Left lobe of liver (tissue), 2 donors: ENCODE results near the gene CYP11A1. TPM values are rescaled to one million over a fixed set of nuclear protein-coding genes. Genes with fewer than 3 reads are reported as not detected.

Source experiments
- ATAC-seq: fragments of 200-7000 bp; cut with Tn5 transposase; one replicate; pipeline ENCODE4 v1.9.1; 2020; ENCODE audit warnings: mild to moderate bottlenecking, moderate library complexity
- DNase-seq: peaks from one replicate; pipeline ENCODE4 v3.0.0-alpha.2; 2020; ENCODE audit warnings: low spot score
- total RNA-seq: library from RNA; stranded (reverse); gene quantifications from one replicate; pipeline ENCODE4 v1.2.1, GENCODE V29; 2021
- donor health status: DM: no; HTN: no; CAD: no; lungs with moderate emphysema.
- donor health status: DM: no; HTN: yes; CAD: no.

The CYP11A1 gene
- total RNA-seq, 1 donor from 2014 or later = 3.0 TPM

DNA sequence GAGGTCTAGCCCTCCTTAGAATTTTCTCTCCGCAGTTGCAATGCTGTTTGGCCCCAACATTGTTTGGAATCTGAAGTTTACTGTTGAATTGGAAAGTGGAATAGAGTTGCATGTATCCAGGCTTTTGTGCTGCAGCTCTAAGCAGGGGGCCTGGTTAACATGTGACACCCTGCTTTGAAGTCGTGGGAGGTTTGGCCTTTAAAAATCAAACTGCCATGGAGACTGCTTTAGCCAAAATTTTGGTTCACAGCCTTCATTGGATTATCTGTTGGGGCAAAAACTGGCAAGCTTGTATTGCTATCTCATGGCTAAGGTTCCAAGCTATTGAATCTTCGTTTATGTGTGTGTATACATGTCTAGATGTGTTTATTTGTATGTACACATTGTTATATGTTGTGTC, 15.8 kb downstream of the CYP11A1 start:
- no peak for DNase-seq
- ATAC-seq = no peak

DNA sequence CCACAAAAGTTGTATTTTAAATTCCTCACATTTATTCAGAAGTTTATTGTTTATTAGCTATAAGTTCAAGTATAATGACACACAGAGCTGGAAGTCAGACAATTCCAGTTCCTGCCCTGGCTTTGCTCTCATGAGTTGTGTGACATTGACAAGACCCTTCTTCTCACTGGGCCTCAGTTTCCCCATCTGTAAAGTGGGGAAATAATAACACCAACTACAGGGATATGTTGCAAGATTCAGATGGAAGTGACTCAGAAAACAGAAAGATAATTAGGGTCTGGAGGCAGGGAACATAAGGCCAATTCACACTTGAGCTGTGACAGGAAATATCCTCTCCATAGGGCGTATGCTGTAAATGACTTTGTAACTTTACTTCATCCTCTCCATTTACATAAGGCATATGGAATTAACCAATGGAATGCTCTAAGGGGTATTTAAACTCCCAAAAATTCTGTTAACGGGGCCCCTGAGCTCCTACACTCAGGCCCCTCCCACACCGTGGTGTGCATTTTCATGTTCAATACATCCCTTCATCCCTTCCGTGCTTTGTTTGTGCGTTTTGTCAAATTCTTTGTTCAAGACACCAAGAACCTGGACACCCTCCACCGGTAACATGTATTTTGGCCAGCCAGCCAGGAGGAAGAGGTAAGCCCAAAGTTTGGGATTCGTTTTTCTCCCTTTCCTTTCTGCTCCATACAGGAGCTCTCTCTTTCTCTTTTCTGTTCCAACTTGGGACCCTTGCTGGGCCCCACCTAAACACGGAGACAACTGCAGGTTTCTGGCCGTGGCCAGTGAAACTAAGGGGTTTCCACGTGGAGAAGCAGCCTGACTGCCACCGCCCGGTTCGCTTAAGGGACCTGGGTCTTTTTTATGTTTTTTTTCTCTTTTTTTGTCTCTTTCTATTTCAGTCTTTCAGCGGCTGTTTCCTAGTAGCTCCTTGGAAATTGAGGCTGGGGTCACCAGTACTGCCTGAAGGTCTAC, 16.9 kb downstream of the CYP11A1 start:
- ATAC-seq = no peak
- no peak for DNase-seq

DNA sequence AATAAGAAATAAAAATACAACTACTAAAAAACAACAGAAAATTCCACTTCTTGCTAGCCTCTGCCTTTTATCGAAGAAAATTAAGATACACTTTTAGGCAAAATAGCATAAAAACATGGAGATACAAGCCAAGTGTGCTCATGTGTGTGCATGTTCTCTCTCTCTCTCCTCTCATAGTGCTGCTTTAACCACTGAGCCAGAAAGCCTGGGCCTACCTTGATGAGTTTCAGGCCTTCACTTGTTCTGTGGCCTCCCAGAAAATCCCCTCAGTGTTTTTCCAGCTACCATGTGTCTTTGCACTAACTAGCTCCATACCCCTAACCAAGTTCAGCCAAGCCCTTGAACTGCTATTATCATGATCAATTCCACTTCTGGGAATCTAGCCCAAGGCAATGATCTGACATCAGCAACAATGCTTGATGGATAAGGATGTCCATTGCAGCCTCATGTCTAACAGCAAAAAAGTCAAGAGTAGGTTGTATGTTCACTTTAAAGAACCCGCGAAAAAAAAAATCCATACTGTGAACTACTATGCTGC, 18.1 kb downstream of the CYP11A1 start:
- ATAC-seq (no peak), DNase-seq (no peak)

DNA sequence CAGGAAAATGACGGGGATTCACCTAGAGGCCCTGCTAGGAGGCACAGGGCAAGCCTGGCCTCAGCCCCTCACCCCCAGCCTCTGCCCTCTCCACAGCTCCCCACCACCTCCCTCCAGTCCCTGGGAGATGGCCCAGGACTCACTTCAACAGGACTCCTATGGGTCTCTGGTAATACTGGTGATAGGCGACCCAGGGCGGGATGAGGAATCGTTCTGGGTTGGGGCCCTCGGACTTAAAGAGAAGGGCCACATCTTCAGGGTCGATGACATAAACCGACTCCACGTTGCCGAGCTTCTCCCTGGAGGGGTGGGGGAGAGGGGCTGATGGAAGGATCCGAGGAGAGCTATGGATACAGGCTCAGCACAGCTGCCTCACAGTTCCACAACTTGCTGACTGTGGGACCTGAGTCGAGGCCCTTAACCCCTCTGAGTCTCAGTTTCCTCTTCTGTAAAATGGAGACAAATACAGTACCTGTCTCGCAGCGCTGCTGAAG, 19.6 kb downstream of the CYP11A1 start:
- no peak for DNase-seq
- ATAC-seq = no peak

DNA sequence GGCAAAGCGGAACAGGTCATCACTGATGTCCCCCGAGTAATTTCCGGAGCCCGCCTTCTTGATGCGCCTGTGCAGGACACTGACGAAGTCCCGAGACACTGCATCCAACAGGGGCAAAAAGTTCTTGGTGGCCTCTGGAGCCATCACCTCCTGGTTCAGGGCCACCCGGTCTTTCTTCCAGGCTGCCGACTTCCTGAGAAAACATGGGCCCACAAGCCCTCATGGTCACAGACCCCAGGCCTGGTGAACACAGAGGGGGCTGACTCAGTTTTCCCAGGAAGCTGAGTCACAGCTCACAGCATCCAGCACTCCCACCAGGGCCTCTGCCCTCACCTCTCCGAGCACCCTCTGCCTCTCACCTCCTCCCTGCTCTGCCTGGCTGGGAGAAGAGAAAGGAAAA, 22.4 kb downstream of the CYP11A1 start:
- ATAC-seq (no peak), DNase-seq (no peak)

DNA sequence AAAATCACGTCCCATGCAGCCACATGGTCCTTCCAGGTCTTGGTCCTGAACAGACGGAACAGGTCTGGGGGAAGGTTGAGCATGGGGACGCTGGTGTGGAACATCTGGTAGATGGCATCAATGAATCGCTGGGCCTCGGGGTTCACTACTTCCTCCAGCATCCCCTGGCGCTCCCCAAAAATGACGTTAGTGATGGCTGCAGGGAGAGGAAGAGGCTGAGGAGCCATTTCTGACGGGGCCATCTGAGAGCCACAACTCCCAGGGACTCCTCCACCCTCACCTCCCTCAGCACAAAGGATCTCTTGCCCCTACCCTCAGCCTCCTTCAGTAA, 23.7 kb downstream of the CYP11A1 start:
- ATAC-seq (no peak), DNase-seq (no peak)

DNA sequence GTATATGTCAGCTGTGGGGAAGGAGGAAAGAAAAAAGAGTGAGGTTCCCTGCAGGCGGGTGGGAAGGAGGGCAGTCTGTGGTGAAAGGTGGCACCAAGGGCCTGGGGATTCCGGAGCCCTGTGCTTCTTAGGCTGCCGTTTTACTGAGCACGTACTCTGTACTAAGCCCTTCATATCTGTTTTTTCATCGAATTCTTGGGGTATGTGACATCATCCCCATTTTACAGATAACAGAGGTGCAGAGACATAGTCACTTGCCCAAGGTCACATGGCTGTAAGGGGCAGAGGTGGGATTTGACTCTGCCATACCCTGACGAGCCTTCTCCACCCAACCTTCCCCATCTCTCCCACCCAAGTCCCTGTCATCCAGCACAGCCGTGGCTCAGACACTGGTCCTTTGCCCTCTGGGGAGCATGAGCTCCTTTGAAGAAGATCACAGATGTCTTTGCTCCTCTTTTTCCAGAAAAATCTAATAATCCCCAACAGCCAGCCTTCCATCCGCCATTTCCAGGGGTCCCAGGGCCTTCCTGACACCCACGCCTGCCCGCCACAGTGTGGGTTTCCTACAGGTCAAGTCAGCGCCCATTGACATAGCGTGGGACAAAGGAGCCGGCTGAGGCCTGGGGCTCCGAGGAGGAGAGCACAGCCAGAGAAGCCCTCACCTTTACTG, 24.2 kb downstream of the CYP11A1 start:
- ATAC-seq (no peak), DNase-seq (no peak)

DNA sequence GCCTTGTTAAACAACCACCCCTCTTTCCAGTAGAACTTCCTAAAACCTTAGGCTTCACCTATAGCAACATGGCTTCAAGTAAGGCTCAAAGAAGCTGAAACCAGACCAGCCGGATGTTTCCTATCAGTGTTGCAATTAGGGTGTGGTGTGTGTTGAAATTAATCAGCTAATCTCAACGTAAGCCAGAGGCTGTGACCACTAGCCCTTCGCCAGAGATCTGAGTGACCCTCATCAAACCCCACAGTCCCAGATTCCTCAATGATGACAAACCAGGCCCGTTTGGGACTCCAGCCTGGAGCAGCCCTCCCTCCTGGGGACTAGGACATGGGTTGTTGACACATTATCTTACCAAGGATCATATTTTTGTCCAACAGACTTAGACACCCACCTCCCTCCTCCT, 27.3 kb downstream of the CYP11A1 start:
- DNase-seq (no peak), ATAC-seq (no peak)

DNA sequence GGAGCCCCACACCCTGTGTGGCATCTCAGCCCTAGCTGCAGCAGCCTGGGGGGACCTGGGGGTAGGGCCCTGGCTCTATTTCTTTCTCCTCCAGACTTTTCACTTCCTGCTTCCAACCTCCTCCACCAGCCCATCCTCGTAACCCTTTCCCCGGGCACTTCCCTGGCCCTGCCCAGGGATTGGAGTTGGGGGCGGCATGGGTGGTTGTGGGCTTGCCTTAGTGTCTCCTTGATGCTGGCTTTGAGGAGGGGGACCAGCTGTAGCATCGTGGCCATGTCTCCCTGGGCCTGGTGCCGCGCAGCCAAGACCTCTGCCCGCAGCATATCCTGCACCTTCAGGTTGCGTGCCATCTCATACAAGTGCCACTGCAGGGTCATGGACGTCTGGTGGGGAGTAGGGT, 28.1 kb downstream of the CYP11A1 start:
- no peak for DNase-seq
- no peak for ATAC-seq

DNA sequence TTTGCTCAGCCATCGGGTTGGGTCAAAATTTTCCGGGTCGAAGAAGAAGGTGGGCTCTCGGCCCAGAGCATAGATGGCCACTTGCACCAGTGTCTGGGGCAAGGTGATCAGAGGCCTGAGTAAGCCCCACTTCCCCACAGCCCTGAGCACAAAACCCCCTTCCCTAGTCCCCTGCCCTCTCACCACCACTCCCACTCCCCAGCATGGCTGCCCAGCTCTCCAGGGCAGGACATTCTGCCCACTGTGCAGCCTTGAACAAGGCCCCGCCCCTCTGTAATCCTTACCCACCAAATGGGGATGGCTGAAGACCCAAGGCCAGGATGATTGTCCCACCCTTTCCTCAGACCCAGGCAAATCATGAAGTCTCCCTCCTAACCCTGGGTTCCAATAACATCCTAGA, 28.8 kb downstream of the CYP11A1 start:
- DNase-seq = no peak
- no peak for ATAC-seq

DNA sequence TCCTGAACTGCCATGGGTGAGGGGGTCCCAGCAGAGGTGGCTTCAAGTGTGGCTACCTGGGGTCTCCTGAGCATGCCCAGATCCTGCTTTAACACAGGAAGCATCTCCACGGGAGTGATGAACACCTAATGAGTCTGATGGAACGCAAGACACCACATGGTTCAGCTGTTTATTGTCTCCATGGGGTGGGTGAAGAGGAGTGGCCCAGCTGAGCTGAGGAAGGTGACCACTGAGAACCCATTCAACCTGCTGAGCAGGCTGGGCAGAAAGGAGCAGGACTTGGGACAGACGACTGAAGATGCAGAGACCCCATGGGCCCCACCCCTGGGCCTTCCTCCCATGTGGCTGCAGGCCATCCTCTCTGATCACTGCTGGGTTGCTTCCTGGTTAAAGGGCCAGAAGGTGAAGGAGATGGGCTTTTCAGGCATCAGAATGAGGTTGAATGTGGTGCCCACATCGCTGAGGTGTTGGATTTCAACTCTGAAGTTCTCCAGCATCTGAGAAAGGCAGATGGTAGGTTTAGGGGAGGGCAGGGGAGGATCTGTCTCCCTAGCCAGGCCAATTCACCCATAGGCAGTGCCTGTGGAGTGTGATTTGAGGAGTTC, 29.7 kb downstream of the CYP11A1 start:
- DNase-seq = no peak
- ATAC-seq = no peak

DNA sequence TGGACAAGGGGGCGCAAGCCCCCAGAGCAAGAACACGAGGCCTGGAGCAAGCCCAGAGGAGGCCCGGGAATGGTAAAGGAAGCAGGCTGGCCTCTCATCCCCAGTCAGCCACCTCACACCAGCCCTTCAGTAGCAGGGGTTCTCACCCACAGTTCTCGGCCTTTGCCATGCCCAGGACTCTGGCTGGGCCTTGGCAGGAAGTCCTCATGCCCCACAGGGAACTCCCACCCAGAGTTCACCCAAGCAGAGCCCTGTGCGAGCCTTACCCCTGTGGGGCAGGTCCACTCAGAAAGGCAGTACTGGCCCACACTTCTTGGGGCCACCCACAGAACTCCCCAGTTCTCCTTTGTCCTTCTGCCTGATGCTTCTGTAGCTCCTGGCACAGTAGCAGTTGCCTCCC, 30.3 kb downstream of the CYP11A1 start:
- DNase-seq (no peak), ATAC-seq (no peak)

DNA sequence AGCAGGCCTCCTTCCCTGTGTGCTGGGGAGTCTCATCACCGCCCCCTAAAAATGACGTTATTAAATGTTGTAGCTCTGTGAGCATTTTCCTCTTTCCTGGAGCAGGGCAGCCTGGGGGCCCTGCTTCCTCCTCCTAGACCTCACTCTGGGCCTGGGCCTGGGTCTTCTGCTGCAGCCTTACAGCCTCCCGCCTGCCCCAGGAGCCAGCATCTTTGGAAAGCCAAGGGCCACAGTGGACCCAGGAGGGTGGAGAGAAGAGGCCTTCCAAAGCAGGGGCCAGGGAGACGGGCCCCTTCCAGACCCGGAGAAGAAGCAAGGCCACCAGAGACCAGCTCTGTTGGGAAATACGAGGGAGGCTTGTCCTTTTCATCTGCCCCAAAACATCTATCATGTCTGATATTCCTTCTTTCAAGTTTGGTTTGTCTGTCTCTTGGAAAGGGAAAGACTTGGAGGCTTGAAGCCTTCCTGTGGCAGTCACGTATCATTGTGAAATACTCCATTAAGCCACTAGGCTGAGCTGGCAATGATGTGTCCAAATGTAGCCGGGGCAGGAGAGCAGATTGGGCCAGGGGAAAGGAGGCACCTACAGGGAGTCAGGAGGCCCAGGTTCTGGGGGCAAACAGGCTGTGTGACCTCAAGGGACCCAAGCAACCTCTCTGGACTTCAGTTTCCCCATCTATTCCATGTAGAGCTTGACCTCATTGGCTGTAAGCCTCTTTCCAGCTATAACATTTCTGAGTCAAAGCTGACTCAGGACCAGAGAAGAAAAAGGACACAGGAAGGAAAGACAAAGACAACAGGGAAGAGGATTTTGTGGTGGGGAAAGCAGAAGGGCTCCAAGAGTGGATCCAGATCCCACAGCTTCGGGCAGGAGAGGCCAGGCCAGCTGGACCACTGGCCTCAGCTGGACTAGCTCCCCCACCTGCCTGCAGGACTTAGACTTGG, 31.1 kb downstream of the CYP11A1 start:
- ATAC-seq (no peak), DNase-seq (no peak)

DNA sequence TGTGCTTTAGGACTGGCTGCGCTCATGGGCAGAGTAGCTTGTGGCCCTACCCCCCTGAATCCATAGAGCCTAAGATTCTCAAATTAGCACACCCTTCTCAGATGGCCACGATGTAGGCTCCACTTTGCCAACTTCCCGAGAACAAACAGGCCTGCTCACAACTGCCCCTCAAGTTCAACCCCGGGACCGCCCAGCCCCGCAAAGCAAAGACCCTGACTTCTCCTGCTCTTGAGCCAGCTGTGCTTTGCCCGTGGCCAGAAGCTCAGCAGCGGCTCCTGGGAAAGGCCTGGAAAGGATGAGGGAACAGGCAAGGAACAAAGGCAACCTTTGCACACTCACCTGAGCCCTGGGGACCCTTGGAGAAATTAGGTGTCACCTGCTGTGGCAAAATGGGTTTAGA, 32.0 kb downstream of the CYP11A1 start:
- no peak for DNase-seq
- no peak for ATAC-seq

DNA sequence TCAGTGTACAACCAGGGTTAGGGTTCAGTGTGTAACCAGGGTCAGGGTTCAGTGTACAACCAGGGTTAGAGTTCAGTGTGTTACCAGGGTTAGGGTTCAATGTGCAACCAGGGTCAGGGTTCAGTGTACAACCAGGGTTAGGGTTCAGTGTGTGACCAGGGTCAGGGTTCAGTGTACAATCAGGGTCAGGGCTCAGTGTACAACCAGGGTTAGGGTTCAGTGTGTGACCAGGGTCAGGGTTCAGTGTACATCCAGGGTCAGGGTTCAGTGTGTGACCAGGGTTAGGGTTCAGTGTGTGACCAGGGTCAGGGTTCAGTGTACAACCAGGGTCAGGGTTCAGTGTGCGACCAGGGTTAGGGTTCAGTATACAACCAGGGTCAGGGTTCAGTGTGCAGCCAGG, 33.3 kb downstream of the CYP11A1 start:
- no peak for DNase-seq
- ATAC-seq = no peak

DNA sequence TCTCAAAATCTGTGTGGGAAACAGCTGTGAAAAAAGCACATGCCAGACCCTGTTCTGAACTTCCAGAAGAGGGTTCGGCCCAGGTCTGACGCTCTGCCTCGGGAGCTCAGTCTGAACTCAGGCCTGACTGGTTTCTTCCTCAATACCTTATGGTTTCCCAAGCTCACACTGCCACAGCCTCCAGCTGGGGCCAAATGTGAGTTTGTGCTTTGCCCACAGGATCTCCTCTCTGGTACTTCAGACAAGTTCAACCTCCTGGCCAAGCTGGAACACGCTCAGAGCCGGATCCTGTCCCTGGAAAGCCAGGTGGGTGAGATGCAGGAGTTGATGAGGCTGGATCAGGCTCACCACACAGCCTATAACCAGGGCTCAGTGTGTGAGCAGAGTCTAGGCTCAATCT, 33.8 kb downstream of the CYP11A1 start:
- ATAC-seq = no peak
- DNase-seq = no peak

DNA sequence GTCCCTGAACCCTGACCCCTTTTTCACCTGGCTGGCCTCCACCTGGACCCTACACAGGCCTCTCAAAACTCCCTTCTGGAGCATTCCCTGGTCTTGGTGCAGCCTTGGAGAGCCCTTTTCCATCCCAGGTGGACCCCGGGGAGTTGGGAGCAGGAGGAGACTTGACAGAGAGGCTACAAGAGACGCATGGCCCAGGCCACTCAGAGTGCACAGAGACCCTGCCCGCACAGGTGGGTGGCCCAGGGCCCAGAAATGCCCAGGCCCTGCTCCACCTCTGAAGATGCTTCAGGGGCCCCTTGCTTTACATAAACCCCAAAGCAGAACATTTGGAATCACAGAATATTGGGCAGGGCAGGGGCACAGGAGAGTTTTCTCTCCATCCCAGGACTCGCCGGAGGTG, 34.4 kb downstream of the CYP11A1 start:
- DNase-seq (no peak), ATAC-seq (no peak)

DNA sequence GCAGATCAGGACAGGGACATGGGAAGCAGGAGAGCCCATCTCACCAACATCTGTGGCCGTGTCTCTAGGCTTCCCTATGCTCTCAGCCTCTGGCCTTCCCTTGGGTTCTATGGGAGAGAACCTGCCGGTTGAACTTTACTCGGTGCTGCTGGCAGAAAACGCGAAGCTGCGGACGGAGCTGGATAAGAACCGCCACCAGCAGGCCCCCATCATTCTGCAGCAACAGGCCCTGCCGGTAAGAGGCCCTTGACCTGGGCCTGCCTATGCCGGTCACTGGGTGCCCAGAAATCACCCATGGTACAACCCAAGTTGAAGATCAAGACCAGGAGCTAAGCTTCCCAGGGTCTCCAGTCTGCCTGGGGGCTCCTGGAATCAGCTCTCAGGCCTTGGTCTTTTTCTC, 34.8 kb downstream of the CYP11A1 start:
- DNase-seq (no peak), ATAC-seq (no peak)

DNA sequence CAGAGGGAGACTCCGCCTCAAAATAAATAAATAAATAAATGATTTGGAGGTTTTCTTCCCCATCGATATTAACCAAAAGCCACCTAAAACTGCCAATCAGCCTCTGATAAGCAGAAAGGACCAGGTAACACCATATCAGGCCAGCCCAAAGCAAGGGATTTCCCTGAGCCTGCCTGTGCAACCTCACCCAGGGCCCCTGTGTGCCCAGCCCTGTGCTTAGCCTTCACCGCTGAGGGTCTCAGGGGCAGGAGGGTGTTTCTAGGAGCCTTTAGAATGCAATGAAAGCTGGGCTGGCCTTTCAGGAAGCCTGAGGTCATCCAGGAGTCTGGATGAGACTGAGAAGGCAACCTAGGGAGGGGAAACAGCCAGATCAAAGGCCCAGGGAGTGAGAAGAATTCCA, 35.4 kb downstream of the CYP11A1 start:
- ATAC-seq (no peak), DNase-seq (no peak)

DNA sequence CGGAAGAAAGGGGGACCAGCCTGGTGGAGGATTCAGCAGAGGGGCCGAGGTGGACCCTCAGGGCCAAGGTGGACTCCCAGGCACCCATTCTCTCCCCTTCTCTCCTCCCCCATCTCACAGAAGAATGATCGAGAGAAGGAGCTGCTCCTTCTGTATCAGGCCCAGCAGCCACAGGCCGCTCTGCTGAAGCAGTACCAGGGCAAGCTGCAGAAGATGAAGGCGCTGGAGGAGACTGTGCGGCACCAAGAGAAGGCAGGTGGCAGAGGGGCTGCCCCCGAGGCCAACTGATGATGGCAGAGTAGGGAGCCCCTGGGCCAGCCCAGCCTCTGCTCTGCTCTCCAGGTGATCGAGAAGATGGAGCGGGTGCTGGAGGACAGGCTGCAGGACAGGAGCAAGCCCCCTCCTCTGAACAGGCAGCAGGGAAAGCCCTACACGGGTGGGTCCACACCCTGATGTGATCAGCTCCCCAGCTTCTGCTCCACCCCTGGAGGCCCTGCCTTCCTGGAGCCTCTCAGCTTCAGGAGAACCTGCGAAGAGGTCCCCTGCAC, 36.5 kb downstream of the CYP11A1 start:
- no peak for DNase-seq

More for the DNA sequence above, 36.5 kb downstream of the CYP11A1 start:
- ATAC-seq = no peak
